Natural killer cell (primary cell): ENCODE measurements around the gene CNEP1R1. TPM values are rescaled to one million over a fixed set of nuclear protein-coding genes. Genes with fewer than 3 reads are reported as not detected.

Experiments used
- ATAC-seq, 3 donors: fragments of 150-1000 bp in 2 of 3; fragments of 200-7000 bp in 1 of 3; cut with Tn5 transposase; 1 replicate in 1 of 3; 2 replicates in 2 of 3; pipeline ENCODE4 v1.10.0; 2021; ENCODE audit warnings: mild to moderate bottlenecking in 2 of 3, moderate library complexity in 2 of 3
- DNase-seq, 2 donors: peaks; one replicate each; pipeline versions ENCODE4 v3.0.0 to v3.0.0-alpha.2; 2013 to 2021; ENCODE audit warnings: mixed read lengths in 1 of 2
- H3K27ac ChIP-seq: one replicate; pipeline ENCODE4 v1.5.1; 2013; ENCODE audit warnings: mild to moderate bottlenecking, low read length
- H3K27me3 ChIP-seq: one replicate; pipeline ENCODE4 v1.6.1; 2013; ENCODE audit warnings: low read length; ENCODE audit not compliant: control insufficient read depth, insufficient read depth
- H3K36me3 ChIP-seq: one replicate; pipeline ENCODE4 v1.6.1; 2013; ENCODE audit warnings: low read length; ENCODE audit not compliant: control insufficient read depth, insufficient read depth
- H3K4me1 ChIP-seq: one replicate; pipeline ENCODE4 v1.6.1; 2013; ENCODE audit warnings: low read length; ENCODE audit not compliant: control insufficient read depth, insufficient read depth
- H3K4me3 ChIP-seq: one replicate; pipeline ENCODE4 v1.5.1; 2013; ENCODE audit warnings: low read length
- H3K9me3 ChIP-seq: one replicate; pipeline ENCODE4 v1.6.1; 2013; ENCODE audit warnings: low read length; ENCODE audit not compliant: control insufficient read depth, insufficient read depth
- H3K27ac Mint-ChIP-seq, 2 donors: one replicate each; pipeline ENCODE4 v1.8.0; 2022; ENCODE audit warnings: mild to moderate bottlenecking in 2 of 2, mixed read lengths in 2 of 2, moderate library complexity in 1 of 2
- H3K27me3 Mint-ChIP-seq, 2 donors: one replicate each; pipeline ENCODE4 v1.8.0; 2022; ENCODE audit warnings: low read depth in 2 of 2, mixed read lengths in 2 of 2
- H3K36me3 Mint-ChIP-seq: one replicate; pipeline ENCODE4 v1.8.0; 2022; ENCODE audit warnings: mixed read lengths
- H3K4me1 Mint-ChIP-seq, 2 donors: one replicate each; pipeline ENCODE4 v1.8.0; 2022; ENCODE audit warnings: mixed read lengths in 2 of 2
- H3K4me3 Mint-ChIP-seq: one replicate; pipeline ENCODE4 v1.8.0; 2022; ENCODE audit warnings: mild to moderate bottlenecking, moderate library complexity, mixed read lengths
- H3K9me3 Mint-ChIP-seq, 2 donors: one replicate each; pipeline ENCODE4 v1.8.0; 2022; ENCODE audit warnings: mixed read lengths in 2 of 2
- CTCF ChIP-seq: fragments of 200-600 bp; IDR thresholded peaks from one replicate; pipeline ENCODE4 v1.8.0; 2022; ENCODE audit warnings: antibody characterized with exemption
- WGBS: methylation state at CpG from one replicate; pipeline ENCODE4 v1.1.7; 2013; ENCODE audit warnings: missing lambda C conversion rate; ENCODE audit not compliant: insufficient coverage; 5-methylcytosine and 5-hydroxymethylcytosine counted together
- intact Hi-C: fragments of 100-400 bp; cut with micrococcal nuclease; formaldehyde crosslinking; loops from one replicate; pipeline ENCODE4 v1.14.2; 2022
- total RNA-seq, 4 donors: library from RNA; stranded (reverse); fragments of 120-200 nt in 1 of 4; gene quantifications; one replicate each; pipeline versions ENCODE4 v1.2.3 to v1.2.4, GENCODE V29; 2013 to 2022

The CNEP1R1 gene
- total RNA-seq, 3 donors from 2014 or later (not counting 1 experiment from before 2014, with no cell fraction given), result 34.3 to 41.6 (median 37.5) TPM

GRCh38 chr16:50068550-50068949 is 43.5 kb downstream of the CNEP1R1 start:
- Mint-ChIP-seq H3K27me3 (no peaks in the 10 kb centered on the region), H3K27ac (no peak overlapping the region), H3K36me3 (peaks cover 6% of the 10 kb centered on the region), H3K9me3 (no peaks in the 10 kb centered on the region), H3K4me1 (peaks cover 28 to 41% of the 10 kb centered on the region in 2 donors), H3K4me3 (peak overlapping the region; percentile 52)
- no peak for TF ChIP-seq CTCF
- ATAC-seq (no peak), DNase-seq (no peak)
- Histone ChIP-seq H3K36me3 (peaks cover 19% of the 10 kb centered on the region), H3K9me3 (no peaks in the 10 kb centered on the region), H3K27me3 (no peaks in the 10 kb centered on the region), H3K27ac (no peak overlapping the region), H3K4me1 (peaks cover 21% of the 10 kb centered on the region), H3K4me3 (no peak overlapping the region)
- 90% methylated on average over 4 of the region's 4 CpGs for WGBS
- intact Hi-C loops, result no loop called here

GRCh38 chr16:50069060-50069459 is 44.0 kb downstream of the CNEP1R1 start:
- H3K4me3 ChIP-seq, result no peak overlapping the region
- intact Hi-C loops, result no loop called here
- no peaks in the 10 kb centered on the region for H3K9me3 Mint-ChIP-seq
- ATAC-seq, result no peak
- peaks cover 19% of the 10 kb centered on the region for H3K36me3 ChIP-seq
- no peaks in the 10 kb centered on the region for H3K27me3 ChIP-seq
- peaks cover 6% of the 10 kb centered on the region for H3K36me3 Mint-ChIP-seq
- 100% methylated on average over 1 of the region's 1 CpG for WGBS
- no peak overlapping the region for H3K27ac ChIP-seq
- no peak for DNase-seq
- peaks cover 28 to 41% of the 10 kb centered on the region in 2 donors for H3K4me1 Mint-ChIP-seq
- H3K4me3 Mint-ChIP-seq, result peak overlapping the region; percentile 13
- H3K4me1 ChIP-seq, result peaks cover 21% of the 10 kb centered on the region
- TF ChIP-seq CTCF, result no peak
- H3K27ac Mint-ChIP-seq, result no peak overlapping the region
- no peaks in the 10 kb centered on the region for H3K27me3 Mint-ChIP-seq
- H3K9me3 ChIP-seq, result no peaks in the 10 kb centered on the region

- WGBS, result 75% methylated on average over 1 of the region's 2 CpGs
- Mint-ChIP-seq H3K4me1 (peaks cover 28 to 41% of the 10 kb centered on the region in 2 donors), H3K4me3 (no peak overlapping the region), H3K27ac (no peak overlapping the region), H3K36me3 (peaks cover 6% of the 10 kb centered on the region), H3K9me3 (no peaks in the 10 kb centered on the region), H3K27me3 (no peaks in the 10 kb centered on the region)
- no peaks in the 10 kb centered on the region for H3K9me3 ChIP-seq
- H3K27ac ChIP-seq, result no peak overlapping the region
- intact Hi-C loops, result no loop called here
- TF ChIP-seq CTCF, result no peak
- peaks cover 19% of the 10 kb centered on the region for H3K36me3 ChIP-seq
- no peaks in the 10 kb centered on the region for H3K27me3 ChIP-seq
- ATAC-seq (no peak), DNase-seq (no peak)
- no peak overlapping the region for H3K4me3 ChIP-seq
- peaks cover 17% of the 10 kb centered on the region for H3K4me1 ChIP-seq
Observed at GRCh38 chr16:50071075-50071671, 46.1 kb downstream of the CNEP1R1 start.

GRCh38 chr16:50072730-50073129 is 47.7 kb downstream of the CNEP1R1 start:
- H3K27me3 ChIP-seq, result no peaks in the 10 kb centered on the region
- Mint-ChIP-seq H3K27ac (no peak overlapping the region), H3K27me3 (no peaks in the 10 kb centered on the region), H3K9me3 (no peaks in the 10 kb centered on the region), H3K36me3 (peaks cover 6% of the 10 kb centered on the region), H3K4me1 (peaks cover 15 to 28% of the 10 kb centered on the region in 2 donors), H3K4me3 (no peak overlapping the region)
- H3K36me3 ChIP-seq, result peaks cover 24% of the 10 kb centered on the region
- peaks cover 4% of the 10 kb centered on the region for H3K4me1 ChIP-seq
- ATAC-seq, result no peak
- H3K27ac ChIP-seq, result no peak overlapping the region
- no peaks in the 10 kb centered on the region for H3K9me3 ChIP-seq
- intact Hi-C loops, result no loop called here
- WGBS, result 80% methylated on average over 3 of the region's 5 CpGs
- no peak for TF ChIP-seq CTCF
- DNase-seq, result no peak
- H3K4me3 ChIP-seq, result no peak overlapping the region
